ENCODE data around the gene PDE11A. TPM values are rescaled to one million over a fixed set of nuclear protein-coding genes. Genes with fewer than 3 reads are reported as not detected.

The PDE11A gene
- total RNA-seq, 1 donor from 2014 or later: not detected

GRCh38 chr2:177832611-177833433, 239.8 kb downstream of the PDE11A start:
- POLR2A ChIA-PET: no interaction called here
- DNase-seq: no peak
- Mint-ChIP-seq H3K4me3 (no peak overlapping the region), H3K36me3 (ENCODE audit: low read depth) (no peaks in the 10 kb centered on the region), H3K27ac (no peak overlapping the region), H3K27me3 (peaks cover 2% of the 10 kb centered on the region), H3K9me3 (peaks cover 10% of the 10 kb centered on the region), H3K4me1 (no peaks in the 10 kb centered on the region)
- CTCF ChIA-PET: no interaction called here
- TF ChIP-seq CTCF (IDR thresholded peaks at IDR 0.05): no peak
- intact Hi-C loops (cut with micrococcal nuclease): no loop called here
- ATAC-seq (ENCODE audit: low read depth): no peak

- intact Hi-C loops (cut with micrococcal nuclease): no loop called here
- ChIA-PET CTCF (no interaction called here), POLR2A (no interaction called here)
- Mint-ChIP-seq H3K27me3 (peaks cover 2% of the 10 kb centered on the region), H3K4me1 (no peaks in the 10 kb centered on the region), H3K36me3 (ENCODE audit: low read depth) (no peaks in the 10 kb centered on the region), H3K9me3 (no peaks in the 10 kb centered on the region), H3K27ac (no peak overlapping the region), H3K4me3 (no peak overlapping the region)
- TF ChIP-seq CTCF (IDR thresholded peaks at IDR 0.05): no peak
- no peak for DNase-seq
- no peak for ATAC-seq (ENCODE audit: low read depth)
These were observed 241.6 kb downstream of the PDE11A start for GRCh38 chr2:177830881-177831386.

- no peak overlapping the region for H3K27ac Mint-ChIP-seq
- ATAC-seq (ENCODE audit: low read depth) (no peak), DNase-seq (no peak)
- no peak for TF ChIP-seq CTCF (IDR thresholded peaks at IDR 0.05)
- no peaks in the 10 kb centered on the region for H3K4me1 Mint-ChIP-seq
- peaks cover 2% of the 10 kb centered on the region for H3K27me3 Mint-ChIP-seq
- ChIA-PET CTCF (no interaction called here), POLR2A (no interaction called here)
- H3K4me3 Mint-ChIP-seq: no peak overlapping the region
- no peaks in the 10 kb centered on the region for H3K36me3 Mint-ChIP-seq (ENCODE audit: low read depth)
- H3K9me3 Mint-ChIP-seq: no peaks in the 10 kb centered on the region
- intact Hi-C loops (cut with micrococcal nuclease): no loop called here
These were observed 244.0 kb downstream of the PDE11A start for GRCh38 chr2:177828557-177828956.

- ChIA-PET CTCF (no interaction called here), POLR2A (no interaction called here)
- Mint-ChIP-seq H3K9me3 (no peaks in the 10 kb centered on the region), H3K4me1 (no peaks in the 10 kb centered on the region), H3K27me3 (peaks cover 2% of the 10 kb centered on the region), H3K4me3 (no peak overlapping the region), H3K27ac (no peak overlapping the region), H3K36me3 (ENCODE audit: low read depth) (no peaks in the 10 kb centered on the region)
- intact Hi-C loops (cut with micrococcal nuclease): no loop called here
- TF ChIP-seq CTCF (IDR thresholded peaks at IDR 0.05): no peak
- ATAC-seq (ENCODE audit: low read depth): no peak
- no peak for DNase-seq
These were observed 245.7 kb downstream of the PDE11A start for GRCh38 chr2:177826897-177827296.

GRCh38 chr2:177822941-177823340, 249.6 kb downstream of the PDE11A start:
- Mint-ChIP-seq H3K36me3 (ENCODE audit: low read depth) (no peaks in the 10 kb centered on the region), H3K27ac (no peak overlapping the region), H3K27me3 (peaks cover 2% of the 10 kb centered on the region), H3K4me1 (no peaks in the 10 kb centered on the region), H3K9me3 (no peaks in the 10 kb centered on the region), H3K4me3 (no peak overlapping the region)
- TF ChIP-seq CTCF (IDR thresholded peaks at IDR 0.05): no peak
- ATAC-seq (ENCODE audit: low read depth) (no peak), DNase-seq (no peak)
- intact Hi-C loops (cut with micrococcal nuclease): no loop called here
- POLR2A ChIA-PET: no interaction called here
- CTCF ChIA-PET: no interaction called here
